Colon (tissue), 2 donors: Measurements from ENCODE around the gene MT2A.
"Not testable (repeated sequence)": the region's sequence is repeated elsewhere in the genome, so short reads cannot be mapped to it uniquely, and the experiment has no call there.

Source experiments
- FAIRE-seq: peaks from 2 replicates; lab custom pipeline; 2012; peaks lifted over from hg19 to GRCh38; lab: Jason Lieb, UNC
- donor health status: control.
- donor health status: control.

Gene MT2A

GRCh38 chr16:56621665-56622445 is 13.5 kb downstream of the MT2A start:
- not testable (repeated sequence) for FAIRE-seq

- FAIRE-seq: not testable (repeated sequence)
These were observed 14.8 kb downstream of the MT2A start for GRCh38 chr16:56623184-56623583.

- no peak for FAIRE-seq
These were observed 15.3 kb downstream of the MT2A start for GRCh38 chr16:56623637-56624036.

- no peak for FAIRE-seq
These were observed 17.0 kb downstream of the MT2A start, which contains the start of gene MT1E for GRCh38 chr16:56625140-56625942. TSS of gene MT1E (plus strand) at chr16:56625781. CDS start at chr16:56625852, 71 bp downstream.

GRCh38 chr16:56625943-56626654 is 17.7 kb downstream of the MT2A start:
- FAIRE-seq: no peak

GRCh38 chr16:56626685-56627084 is 18.3 kb downstream of the MT2A start:
- no peak for FAIRE-seq

- FAIRE-seq: no peak
These were observed 20.3 kb downstream of the MT2A start for GRCh38 chr16:56628486-56629350.

GRCh38 chr16:56629531-56629930 is 21.1 kb downstream of the MT2A start:
- no peak for FAIRE-seq

- FAIRE-seq: no peak
These were observed 21.8 kb downstream of the MT2A start for GRCh38 chr16:56630134-56630533.

GRCh38 chr16:56631197-56631596 is 22.8 kb downstream of the MT2A start:
- no peak for FAIRE-seq

GRCh38 chr16:56631832-56632155 is 23.4 kb downstream of the MT2A start:
- FAIRE-seq: no peak

GRCh38 chr16:56632156-56632847 is 23.9 kb downstream of the MT2A start, which contains the start of gene MT1M:
TSS of gene MT1M (plus strand) at chr16:56632659. CDS start at chr16:56632732, 73 bp downstream.
- no peak for FAIRE-seq

GRCh38 chr16:56632848-56633365 is 24.5 kb downstream of the MT2A start:
- FAIRE-seq: no peak

- FAIRE-seq: no peak
These were observed 25.2 kb downstream of the MT2A start for GRCh38 chr16:56633535-56633934.

- no peak for FAIRE-seq
These were observed 26.5 kb downstream of the MT2A start for GRCh38 chr16:56634715-56635440.

GRCh38 chr16:56635441-56635967 is 27.1 kb downstream of the MT2A start:
- FAIRE-seq: no peak

GRCh38 chr16:56636616-56637413 is 28.4 kb downstream of the MT2A start:
- no peak for FAIRE-seq

GRCh38 chr16:56637814-56638750 is 29.7 kb downstream of the MT2A start, which contains the start of gene MT1A:
TSS of gene MT1A (plus strand) at chr16:56638666. CDS start at chr16:56638739, 73 bp downstream.
- FAIRE-seq: no peak
